GM12891 (cell line): ENCODE measurements around the gene GNPTAB.

ENCODE experiments used
- DNase-seq: peaks from one replicate; pipeline ENCODE4 v3.0.0; 2011; ENCODE audit warnings: low spot score; ENCODE audit not compliant: insufficient read length
- FAIRE-seq: peaks from 2 replicates; lab custom pipeline; 2011; peaks lifted over from hg19 to GRCh38; lab: Jason Lieb, UNC
- PAX5 ChIP-seq: IDR thresholded peaks from 2 replicates; pipeline ENCODE4 v1.6.1; 2011; ENCODE audit warnings: low read length, moderate library complexity, mild to moderate bottlenecking; ENCODE audit not compliant: insufficient read depth, severe bottlenecking
- POLR2A ChIP-seq: IDR thresholded peaks from 2 replicates; pipeline ENCODE4 v1.6.1; 2011; ENCODE audit warnings: low read depth, low read length, control low read depth
- POLR2AphosphoS5 ChIP-seq: IDR thresholded peaks from 2 replicates; pipeline ENCODE4 v1.6.1; 2011; ENCODE audit warnings: low read depth, low read length, control low read depth
- POU2F2 ChIP-seq: IDR thresholded peaks from 2 replicates; pipeline ENCODE4 v1.6.1; 2011; ENCODE audit warnings: low read depth, mild to moderate bottlenecking, control low read depth, low read length, moderate library complexity
- SPI1 ChIP-seq: IDR thresholded peaks from 2 replicates; pipeline ENCODE4 v1.6.1; 2011; ENCODE audit warnings: low read depth, low read length, control low read depth
- TAF1 ChIP-seq: IDR thresholded peaks from 2 replicates; pipeline ENCODE4 v1.6.1; 2011; ENCODE audit warnings: low read depth, low read length, control low read depth

GNPTAB gene

DNA sequence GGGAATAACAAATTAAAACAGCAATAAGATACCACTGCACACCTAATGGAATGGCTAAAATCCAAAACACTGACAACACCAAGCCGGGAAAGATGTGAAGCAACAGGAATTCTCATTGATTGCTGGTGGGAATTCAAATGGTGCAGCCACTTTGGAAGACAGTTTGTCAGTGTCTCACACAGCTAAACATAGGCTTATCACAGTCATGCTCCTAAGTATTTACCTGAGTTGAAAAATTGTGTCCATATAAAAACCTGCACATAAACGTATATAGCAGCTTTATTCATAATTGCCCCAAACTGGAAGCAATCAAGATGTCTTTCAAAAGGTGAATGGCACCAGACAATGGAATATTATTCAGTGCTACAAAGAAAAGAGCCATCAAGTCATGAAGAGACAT lies 21.6 kb downstream of the GNPTAB start:
- TF ChIP-seq PAX5 (no peak), POLR2A (no peak), POLR2AphosphoS5 (no peak)
- DNase-seq = no peak
- no peak for FAIRE-seq

GRCh38 chr12:101806265-101806664 lies 24.5 kb downstream of the GNPTAB start:
- DNase-seq (no peak), FAIRE-seq (no peak)
- TF ChIP-seq SPI1 (no peak), TAF1 (no peak), POU2F2 (no peak), POLR2A (no peak), POLR2AphosphoS5 (no peak)

DNA sequence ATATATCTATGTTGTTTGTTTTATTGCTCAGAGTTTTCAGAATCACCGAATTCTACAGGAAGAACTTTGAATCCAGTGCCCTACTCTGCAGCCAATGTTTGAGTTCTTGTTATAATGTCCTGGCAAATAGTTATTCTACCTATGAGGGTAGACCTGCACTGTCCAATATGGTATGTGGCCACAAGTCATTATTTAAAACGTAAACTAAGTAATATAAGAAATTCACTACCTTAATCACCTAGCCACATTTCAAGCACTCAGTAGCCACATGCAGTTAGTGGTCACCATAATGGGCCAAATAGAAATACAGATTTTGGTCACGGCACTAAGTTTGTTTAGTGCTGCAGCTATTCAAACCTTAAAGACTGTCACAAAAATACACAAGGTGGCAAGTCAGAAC lies 26.4 kb downstream of the GNPTAB start:
- FAIRE-seq (no peak), DNase-seq (no peak)
- TF ChIP-seq TAF1 (no peak), SPI1 (no peak), POLR2A (no peak), POU2F2 (no peak), POLR2AphosphoS5 (no peak), PAX5 (no peak)

DNA sequence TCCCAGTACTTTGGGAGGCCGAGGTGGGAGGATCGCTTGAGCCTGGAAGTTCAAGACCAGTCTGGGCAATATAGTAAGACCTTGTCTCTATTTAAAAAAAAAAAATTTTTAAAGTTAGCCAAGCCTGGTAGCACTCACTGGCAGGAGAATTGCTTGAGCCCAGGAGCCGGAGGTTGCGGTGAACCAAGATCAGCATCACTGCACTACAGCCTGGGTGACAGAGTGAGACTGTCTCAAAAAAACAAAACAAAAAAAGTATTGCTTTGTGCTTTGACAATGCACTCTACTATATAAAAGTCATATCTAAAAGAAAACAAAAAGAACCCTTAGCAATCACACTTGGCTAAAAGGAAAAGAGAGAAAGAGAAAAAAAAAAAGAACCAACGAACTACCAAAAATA lies 26.8 kb downstream of the GNPTAB start:
- DNase-seq (no peak), FAIRE-seq (no peak)
- no peak for TF ChIP-seq TAF1
- no peak for TF ChIP-seq POLR2A
- TF ChIP-seq SPI1 = no peak
- TF ChIP-seq POU2F2 = no peak
- TF ChIP-seq PAX5 = no peak
- no peak for TF ChIP-seq POLR2AphosphoS5

DNA sequence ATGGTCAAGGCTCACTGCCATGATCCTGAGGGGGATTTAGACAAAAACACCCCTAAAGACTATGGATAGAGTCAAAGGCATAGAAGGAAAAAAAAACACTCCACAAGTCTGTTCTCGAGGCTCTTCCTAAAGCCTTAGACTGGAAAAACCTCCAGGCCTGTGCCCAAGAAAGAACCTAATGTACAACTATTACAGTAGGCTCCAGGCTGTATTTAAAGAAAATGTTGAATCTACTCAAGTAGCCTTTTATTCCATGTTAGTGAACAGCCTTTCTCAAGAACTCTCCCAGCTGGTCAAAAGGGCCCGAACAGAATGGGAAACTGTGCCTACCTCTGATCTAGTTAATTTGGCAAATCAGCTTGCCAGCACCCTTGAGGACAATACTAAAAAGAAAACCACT lies 28.3 kb downstream of the GNPTAB start:
- TF ChIP-seq POU2F2 (no peak), SPI1 (no peak), PAX5 (no peak), POLR2AphosphoS5 (no peak), POLR2A (no peak), TAF1 (no peak)
- FAIRE-seq (no peak), DNase-seq (no peak)

DNA sequence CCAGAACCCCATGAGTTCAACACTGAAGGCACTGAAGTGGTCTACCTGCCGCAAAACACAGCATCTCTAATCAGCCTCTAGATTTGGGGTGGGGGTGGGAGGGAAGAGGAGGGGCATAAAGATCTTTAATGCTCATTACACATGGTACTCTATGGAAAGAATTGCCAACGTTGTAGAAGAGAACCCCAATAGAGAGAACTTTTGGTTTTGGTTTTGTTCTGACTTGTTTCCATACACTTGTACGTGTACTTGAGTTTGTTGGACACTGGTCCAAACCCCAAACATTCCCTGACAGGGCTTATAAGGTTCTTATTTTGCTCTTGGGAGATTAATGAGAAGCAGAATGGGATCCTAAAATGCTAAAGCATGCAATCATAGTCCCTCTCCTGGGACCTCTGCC lies 31.0 kb downstream of the GNPTAB start:
- no peak for TF ChIP-seq TAF1
- no peak for TF ChIP-seq PAX5
- TF ChIP-seq POLR2A = no peak
- TF ChIP-seq POLR2AphosphoS5 = no peak
- no peak for TF ChIP-seq SPI1
- FAIRE-seq = no peak
- DNase-seq = no peak

GRCh38 chr12:101795786-101796185 lies 35.0 kb downstream of the GNPTAB start:
- FAIRE-seq = no peak
- DNase-seq = no peak
- no peak for TF ChIP-seq SPI1
- TF ChIP-seq TAF1 = no peak
- no peak for TF ChIP-seq PAX5
- no peak for TF ChIP-seq POLR2A
- no peak for TF ChIP-seq POLR2AphosphoS5
- TF ChIP-seq POU2F2 = no peak

DNA sequence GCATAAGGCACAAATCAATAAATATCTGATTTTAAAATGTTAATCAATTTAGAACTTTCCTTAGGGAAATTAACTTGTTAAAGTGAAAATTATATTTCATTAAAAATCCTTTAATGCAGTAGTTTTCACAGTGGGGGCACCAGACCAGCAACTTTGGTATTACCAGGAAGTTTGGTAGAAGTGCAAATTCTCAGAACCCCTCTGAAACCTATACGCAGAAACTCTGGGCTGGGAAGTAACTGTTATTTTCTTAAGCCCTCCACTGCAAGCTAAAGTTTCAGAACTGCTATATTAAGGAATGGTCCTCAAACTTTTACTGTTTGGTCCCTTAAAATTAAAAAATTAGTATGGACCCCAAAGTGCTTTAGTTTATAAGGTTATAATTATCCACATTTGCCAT lies 35.7 kb downstream of the GNPTAB start:
- no peak for DNase-seq
- no peak for FAIRE-seq
- TF ChIP-seq POLR2AphosphoS5 (no peak), POU2F2 (no peak), PAX5 (no peak), POLR2A (no peak), TAF1 (no peak), SPI1 (no peak)

DNA sequence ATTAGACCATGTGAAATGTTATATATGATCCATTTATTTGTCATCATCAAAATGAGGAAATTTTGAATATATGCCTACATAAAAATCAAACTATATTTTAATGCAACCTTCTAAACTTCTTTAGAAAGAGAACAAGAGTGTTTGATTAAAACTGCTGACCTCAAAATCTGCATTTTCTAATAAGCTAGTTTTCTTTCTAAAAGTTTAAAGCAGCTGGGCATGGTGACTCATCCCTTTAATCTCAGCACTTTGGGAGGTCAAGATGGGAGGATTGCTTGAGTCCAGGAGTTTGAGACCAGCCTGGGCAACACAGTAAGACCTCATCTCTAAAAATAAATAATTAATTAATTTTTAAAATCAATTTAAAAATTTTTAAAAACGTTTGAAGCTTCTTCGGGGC lies 36.2 kb downstream of the GNPTAB start:
- DNase-seq (no peak), FAIRE-seq (no peak)
- TF ChIP-seq POLR2AphosphoS5 = no peak

- TF ChIP-seq POLR2AphosphoS5 (no peak), PAX5 (no peak), POU2F2 (no peak), POLR2A (no peak)
- FAIRE-seq = peak; percentile 38
- DNase-seq = no peak
Measured at GRCh38 chr12:101793401-101793800, 37.4 kb downstream of the GNPTAB start.
